Thyroid gland (tissue), 4 donors: ENCODE measurements around the gene FLT3. TPM values are rescaled to one million over a fixed set of nuclear protein-coding genes. Genes with fewer than 3 reads are reported as not detected.

Experiments
- DNase-seq, 2 donors: peaks; one replicate each; pipeline ENCODE4 v3.0.0-alpha.2; 2019
- H3K27ac ChIP-seq, 3 donors: fragments of 200-600 bp; sonication (generic); 1 replicate in 2 of 3; 2 replicates in 1 of 3; pipeline ENCODE4 v1.5.1; 2016 to 2019; ENCODE audit warnings: mild to moderate bottlenecking in 1 of 3, moderate library complexity in 1 of 3
- H3K27me3 ChIP-seq: fragments of 200-600 bp; sonication (generic); one replicate; pipeline ENCODE4 v1.5.1; 2019
- H3K36me3 ChIP-seq, 2 donors: fragments of 200-600 bp; sonication (generic); one replicate each; pipeline ENCODE4 v1.5.1; 2016 to 2019
- H3K4me1 ChIP-seq, 2 donors: fragments of 200-600 bp; sonication (generic); one replicate each; pipeline ENCODE4 v1.5.1; 2017 to 2019
- H3K4me3 ChIP-seq, 3 donors: fragments of 200-600 bp; sonication (generic); replicated peaks in 1 of 3; 1 replicate in 2 of 3; 2 replicates in 1 of 3; pipeline ENCODE4 v1.5.1; 2016; ENCODE audit warnings: mild to moderate bottlenecking in 1 of 3
- H3K9me3 ChIP-seq: fragments of 200-600 bp; sonication (generic); one replicate; pipeline ENCODE4 v1.5.1; 2017
- POLR2A ChIP-seq, 2 donors: fragments of 450-650 bp; IDR thresholded peaks; one replicate each; pipeline ENCODE4 v1.6.1; 2017; ENCODE audit warnings: antibody characterized with exemption in 2 of 2, mild to moderate bottlenecking in 2 of 2, moderate library complexity in 1 of 2
- WGBS, 2 donors: methylation state at CpG; one replicate each; pipeline ENCODE4 v1.1.5; 2017; 5-methylcytosine and 5-hydroxymethylcytosine counted together
- intact Hi-C: fragments of 100-400 bp; cut with DNase I; formaldehyde crosslinking; loops from one replicate; pipeline ENCODE4 v1.15.1; 2023
- total RNA-seq, 4 donors: library from RNA; depleted of rRNA; stranded (reverse); fragments of >200 nt; gene quantifications; one replicate each; pipeline ENCODE4 v1.2.3, GENCODE V29; 2016
- TF ChIP-seq, protein P1 (sequence below), 6 experiments: fragments of 200-600 bp in 3 of 6; fragments of 450-650 bp in 3 of 6; sonication (generic) in 3 of 6; IDR thresholded peaks; one replicate each; pipeline ENCODE4 v1.5.1; 2016 to 2019; ENCODE audit warnings: antibody characterized with exemption in 6 of 6, mild to moderate bottlenecking in 2 of 6, inconsistent platforms in 1 of 6, moderate library complexity in 1 of 6

Gene FLT3
- total RNA-seq, 4 donors from 2014 or later = 0.11 to 1.2 (median 0.68) TPM

DNA sequence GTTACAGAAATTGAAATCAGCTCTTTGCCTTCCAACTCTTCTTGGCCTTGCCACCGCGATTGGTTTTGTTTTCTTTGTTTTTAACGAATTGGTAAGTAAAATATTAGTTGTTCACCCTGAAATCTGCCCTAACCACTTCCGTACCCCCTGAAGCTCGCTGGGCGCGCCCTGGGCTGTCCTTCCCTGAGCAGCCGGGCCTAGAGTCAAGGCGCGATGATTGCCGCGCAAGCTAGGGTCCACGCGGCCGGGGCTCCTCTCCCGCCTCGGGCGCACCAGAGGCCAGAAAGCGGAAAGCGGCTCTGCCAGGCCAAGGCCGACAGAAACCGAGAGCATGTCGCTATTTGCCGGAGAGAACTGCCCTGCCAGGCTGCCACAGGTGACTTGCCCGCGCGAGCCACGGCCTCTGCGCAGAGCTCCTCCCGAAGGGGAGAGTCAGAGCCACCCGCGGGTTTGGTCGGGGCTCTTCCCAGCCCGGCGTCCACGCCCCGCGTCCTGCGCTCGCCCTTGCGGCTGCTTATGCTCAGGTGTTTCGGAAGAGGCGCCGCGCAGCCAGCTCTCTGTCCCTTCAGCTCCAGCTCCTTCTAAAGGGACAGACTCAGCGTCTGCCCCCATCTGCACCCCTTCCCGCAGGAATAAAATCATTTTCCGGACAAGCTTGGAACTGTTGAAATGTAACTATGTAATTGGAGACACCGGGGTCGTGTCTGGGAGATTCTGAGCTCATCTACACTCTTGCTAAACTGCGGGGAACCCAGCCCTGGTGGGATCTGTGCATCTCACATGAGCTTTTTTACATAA is 124.6 kb downstream of the FLT3 start:
- Histone ChIP-seq H3K4me3 (no peak overlapping the region), H3K27ac (no peak overlapping the region), H3K9me3 (no peaks in the 10 kb centered on the region), H3K4me1 (peaks cover 0 to 18% of the 10 kb centered on the region in 2 donors), H3K36me3 (no peaks in the 10 kb centered on the region), H3K27me3 (peaks cover 26% of the 10 kb centered on the region)
- intact Hi-C loops = no loop called here
- 3 to 5% methylated on average over 25 to 26 of the region's 51 CpGs for WGBS, 2 donors
- no peak for DNase-seq
- no peak for TF ChIP-seq POLR2A (IDR thresholded peaks at IDR 0.05)
- TF ChIP-seq, protein P1, sequence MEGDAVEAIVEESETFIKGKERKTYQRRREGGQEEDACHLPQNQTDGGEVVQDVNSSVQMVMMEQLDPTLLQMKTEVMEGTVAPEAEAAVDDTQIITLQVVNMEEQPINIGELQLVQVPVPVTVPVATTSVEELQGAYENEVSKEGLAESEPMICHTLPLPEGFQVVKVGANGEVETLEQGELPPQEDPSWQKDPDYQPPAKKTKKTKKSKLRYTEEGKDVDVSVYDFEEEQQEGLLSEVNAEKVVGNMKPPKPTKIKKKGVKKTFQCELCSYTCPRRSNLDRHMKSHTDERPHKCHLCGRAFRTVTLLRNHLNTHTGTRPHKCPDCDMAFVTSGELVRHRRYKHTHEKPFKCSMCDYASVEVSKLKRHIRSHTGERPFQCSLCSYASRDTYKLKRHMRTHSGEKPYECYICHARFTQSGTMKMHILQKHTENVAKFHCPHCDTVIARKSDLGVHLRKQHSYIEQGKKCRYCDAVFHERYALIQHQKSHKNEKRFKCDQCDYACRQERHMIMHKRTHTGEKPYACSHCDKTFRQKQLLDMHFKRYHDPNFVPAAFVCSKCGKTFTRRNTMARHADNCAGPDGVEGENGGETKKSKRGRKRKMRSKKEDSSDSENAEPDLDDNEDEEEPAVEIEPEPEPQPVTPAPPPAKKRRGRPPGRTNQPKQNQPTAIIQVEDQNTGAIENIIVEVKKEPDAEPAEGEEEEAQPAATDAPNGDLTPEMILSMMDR (IDR thresholded peaks at IDR 0.05) = no peak

DNA sequence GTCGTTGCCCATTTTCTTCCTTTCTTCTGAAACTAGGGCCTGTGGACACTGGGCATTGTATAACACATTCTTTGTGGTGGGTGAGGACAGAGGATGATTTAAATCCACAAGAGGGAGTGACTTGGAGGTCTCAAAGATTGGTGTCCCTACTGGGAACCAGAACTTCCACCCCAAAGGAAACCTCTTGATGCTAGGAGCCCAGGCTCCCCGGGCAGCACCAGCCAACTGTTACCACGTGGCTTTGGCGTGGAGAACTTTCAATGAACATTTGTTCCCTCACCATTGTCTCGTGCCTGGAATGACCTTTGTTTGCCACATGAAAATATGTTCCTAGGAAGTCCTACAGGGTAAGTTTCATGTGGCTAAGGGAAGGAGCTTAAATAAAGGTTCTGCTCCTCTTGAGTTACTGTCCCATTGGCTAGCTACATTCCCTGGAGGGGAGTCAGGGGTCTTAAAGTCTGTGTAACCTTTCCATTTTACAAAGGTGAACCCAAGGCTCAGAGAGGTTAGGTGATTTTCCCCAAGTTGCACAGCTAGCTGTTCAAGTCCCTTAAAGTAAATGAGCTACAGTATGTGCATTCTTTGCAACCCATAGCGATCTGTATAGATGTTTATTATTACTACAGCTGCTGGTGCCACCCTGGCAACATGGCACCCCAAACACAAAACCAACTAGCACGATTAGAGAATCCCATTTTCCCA is 126.3 kb downstream of the FLT3 start:
- intact Hi-C loops = no loop called here

DNA sequence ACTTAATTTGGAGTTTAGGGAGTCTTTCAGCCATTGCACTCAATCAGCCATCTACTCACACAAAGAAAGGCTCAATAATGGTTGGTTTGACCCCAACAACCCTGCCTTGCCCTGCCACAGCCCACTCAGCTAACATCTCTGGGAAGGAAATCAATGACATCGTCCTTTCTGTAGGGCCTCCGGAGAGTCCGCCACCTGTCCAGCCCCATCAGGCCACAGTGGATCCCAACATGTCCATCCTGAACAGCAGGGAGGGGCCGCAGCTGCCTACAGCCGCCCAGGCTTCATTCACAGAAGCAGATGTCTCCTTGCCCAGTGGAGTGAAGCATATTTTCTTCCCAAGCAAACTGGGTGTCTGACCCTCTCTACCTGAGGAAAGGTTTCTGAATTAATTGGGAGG is 127.1 kb downstream of the FLT3 start:
- no peak for TF ChIP-seq POLR2A (IDR thresholded peaks at IDR 0.05)
- TF ChIP-seq, protein P1 (IDR thresholded peaks at IDR 0.05) = no peak
- H3K27me3 ChIP-seq = peaks cover 20% of the 10 kb centered on the region
- DNase-seq = no peak
- WGBS, 2 donors = 17% methylated on average over 5 of the region's 5 CpGs; no CpG with 5 or more reads in 1 of the 2 donors
- no peaks in the 10 kb centered on the region for H3K36me3 ChIP-seq
- H3K27ac ChIP-seq = no peak overlapping the region
- no peak overlapping the region for H3K4me3 ChIP-seq
- peaks cover 0 to 12% of the 10 kb centered on the region in 2 donors for H3K4me1 ChIP-seq
- intact Hi-C loops = no loop called here
- H3K9me3 ChIP-seq = no peaks in the 10 kb centered on the region

More for the DNA sequence above, 126.3 kb downstream of the FLT3 start:
- H3K36me3 ChIP-seq = no peaks in the 10 kb centered on the region
- no peaks in the 10 kb centered on the region for H3K9me3 ChIP-seq
- peaks cover 18% of the 10 kb centered on the region for H3K27me3 ChIP-seq
- no peak overlapping the region for H3K4me3 ChIP-seq
- no peak for TF ChIP-seq POLR2A (IDR thresholded peaks at IDR 0.05)
- TF ChIP-seq, protein P1 (IDR thresholded peaks at IDR 0.05) = no peak
- peaks cover 0 to 7% of the 10 kb centered on the region in 2 donors for H3K4me1 ChIP-seq
- WGBS, 2 donors = 9 to 12% methylated on average over 7 of the region's 7 CpGs
- DNase-seq = no peak
- H3K27ac ChIP-seq = no peak overlapping the region

DNA sequence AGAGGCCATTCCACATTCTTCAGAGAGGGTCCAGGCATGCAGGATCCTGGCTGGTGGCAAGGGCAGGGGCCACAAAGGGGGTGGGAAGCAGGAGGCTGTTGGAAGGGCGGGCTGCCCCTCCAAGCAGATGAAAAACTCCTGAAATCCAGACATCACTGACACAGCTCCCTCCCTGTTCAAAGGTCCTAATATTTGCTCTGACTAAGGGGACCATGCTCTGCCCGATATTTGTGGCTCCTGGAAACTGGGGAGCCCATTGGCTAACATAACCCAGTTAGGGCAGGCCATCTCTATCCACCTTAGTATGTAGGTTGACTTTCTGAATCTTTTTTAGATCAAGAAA is 127.9 kb downstream of the FLT3 start:
- peaks cover 17% of the 10 kb centered on the region for H3K27me3 ChIP-seq
- WGBS, 2 donors = 33 to 55% methylated on average over 1 to 2 of the region's 2 CpGs
- no peak overlapping the region for H3K4me3 ChIP-seq
- H3K27ac ChIP-seq = no peak overlapping the region
- no peak for DNase-seq
- peaks cover 0 to 12% of the 10 kb centered on the region in 2 donors for H3K4me1 ChIP-seq
- H3K9me3 ChIP-seq = no peaks in the 10 kb centered on the region
- intact Hi-C loops = no loop called here
- TF ChIP-seq, protein P1 (IDR thresholded peaks at IDR 0.05) = no peak
- TF ChIP-seq POLR2A (IDR thresholded peaks at IDR 0.05) = no peak
- no peaks in the 10 kb centered on the region for H3K36me3 ChIP-seq
